H1 (cell line): ENCODE measurements around the gene EFHD1. TPM values are rescaled to one million over a fixed set of nuclear protein-coding genes. Genes with fewer than 3 reads are reported as not detected.

Experiments used
- CTCF ChIA-PET: fragments of 300-600 bp; sonication (Branson Sonifier 250); formaldehyde crosslinking; loops from one replicate; lab custom pipeline; 2021; ENCODE audit not compliant: partially characterized antibody; lab: Charles Lee
- POLR2A ChIA-PET: fragments of 300-600 bp; sonication (Branson Sonifier 250); formaldehyde crosslinking; loops from one replicate; lab custom pipeline; 2021; ENCODE audit warnings: inconsistent platforms; ENCODE audit not compliant: partially characterized antibody; lab: Charles Lee
- DNase-seq, 2 experiments: peaks; one replicate each; pipeline versions ENCODE4 v3.0.0 to v3.0.0-alpha.2; 2010 to 2022; ENCODE audit warnings: low spot score in 2 of 2, low read depth in 1 of 2, mixed read lengths in 1 of 2
- FAIRE-seq: peaks from 2 replicates; lab custom pipeline; 2011; peaks lifted over from hg19 to GRCh38; lab: Jason Lieb, UNC
- H2AFZ ChIP-seq: 2 replicates; pipeline ENCODE4 v1.8.1; 2012; ENCODE audit warnings: low read length, inconsistent platforms
- H2AK5ac ChIP-seq: 2 replicates; pipeline ENCODE4 v1.6.1; 2013; ENCODE audit warnings: low read depth, low read length
- H2BK120ac ChIP-seq: replicated peaks from 2 replicates; pipeline ENCODE3; 2013; ENCODE audit warnings: low read depth, low read length, inconsistent platforms
- H2BK12ac ChIP-seq: 2 replicates; pipeline ENCODE4 v1.6.1; 2013; ENCODE audit warnings: low read depth, low read length
- H2BK15ac ChIP-seq: 2 replicates; pipeline ENCODE4 v1.6.1; 2013; ENCODE audit warnings: low read length
- H2BK20ac ChIP-seq: 2 replicates; pipeline ENCODE4 v1.6.1; 2013; ENCODE audit warnings: low read length
- H2BK5ac ChIP-seq: 2 replicates; pipeline ENCODE4 v1.6.1; 2013; ENCODE audit warnings: low read depth, low read length
- H3K14ac ChIP-seq: 2 replicates; pipeline ENCODE4 v1.6.1; 2013; ENCODE audit warnings: inconsistent platforms; ENCODE audit not compliant: insufficient read length
- H3K18ac ChIP-seq: 2 replicates; pipeline ENCODE4 v1.6.1; 2013; ENCODE audit warnings: low read length; ENCODE audit errors: extremely low read depth
- H3K23ac ChIP-seq: 2 replicates; pipeline ENCODE4 v1.6.1; 2013; ENCODE audit warnings: inconsistent platforms; ENCODE audit not compliant: insufficient read length
- H3K23me2 ChIP-seq: 2 replicates; pipeline ENCODE4 v1.6.1; 2013; ENCODE audit warnings: low read depth, low read length
- H3K27ac ChIP-seq: 2 replicates; pipeline ENCODE4 v1.6.1; 2011; ENCODE audit warnings: low read depth, low read length, inconsistent platforms
- H3K27me3 ChIP-seq, 4 experiments: replicated peaks in 1 of 4; 1 replicate in 1 of 4; 2 replicates in 3 of 4; pipeline versions ENCODE4 v1.6.1 to v1.8.1; 2011 to 2013; ENCODE audit warnings: low read length in 3 of 4, mild to moderate bottlenecking in 3 of 4, inconsistent platforms in 2 of 4, mixed read lengths in 2 of 4, moderate library complexity in 1 of 4; ENCODE audit not compliant: control insufficient read depth in 3 of 4, insufficient read depth in 3 of 4; ENCODE audit errors: extremely low read depth in 1 of 4
- H3K36me3 ChIP-seq, 4 experiments: 2 replicates each; pipeline versions ENCODE4 v1.6.1 to v1.8.1; 2011 to 2013; ENCODE audit warnings: mild to moderate bottlenecking in 4 of 4, low read length in 3 of 4, moderate library complexity in 2 of 4, control low read depth in 1 of 4, inconsistent platforms in 1 of 4; ENCODE audit not compliant: insufficient read depth in 4 of 4, control insufficient read depth in 2 of 4
- H3K4ac ChIP-seq: replicated peaks from 2 replicates; pipeline ENCODE3; 2013; ENCODE audit warnings: low read length, low read depth, mixed read lengths, inconsistent platforms; ENCODE audit not compliant: insufficient read length
- H3K4me1 ChIP-seq, 4 experiments: replicated peaks in 1 of 4; 1 replicate in 1 of 4; 2 replicates in 3 of 4; pipeline versions ENCODE4 v1.6.1 to v1.8.1; 2011 to 2013; ENCODE audit warnings: low read length in 3 of 4, inconsistent platforms in 2 of 4, mixed read lengths in 1 of 4; ENCODE audit not compliant: insufficient read depth in 4 of 4, control insufficient read depth in 3 of 4
- H3K4me2 ChIP-seq, 2 experiments: 2 replicates each; pipeline versions ENCODE4 v1.6.1 to v1.8.1; 2011 to 2013; ENCODE audit warnings: low read depth in 2 of 2, low read length in 2 of 2, control low read depth in 1 of 2, inconsistent platforms in 1 of 2, mild to moderate bottlenecking in 1 of 2; ENCODE audit not compliant: insufficient read depth in 1 of 2
- H3K4me3 ChIP-seq, 4 experiments: fragments of 200-600, 300-600 bp in 1 of 4; sonication (generic), shearing (Covaris generic), sonication (Bioruptor Twin) in 1 of 4; 2 replicates each; pipeline versions ENCODE4 v1.5.1 to v1.8.1; 2011 to 2016; ENCODE audit warnings: low read length in 4 of 4, low read depth in 3 of 4, control low read depth in 2 of 4, inconsistent platforms in 2 of 4, mild to moderate bottlenecking in 2 of 4, mixed read lengths in 1 of 4, moderate library complexity in 1 of 4; ENCODE audit not compliant: insufficient read depth in 2 of 4; ENCODE audit errors: extremely low read depth in 1 of 4
- H3K56ac ChIP-seq: replicated peaks from 2 replicates; pipeline ENCODE3; 2013; ENCODE audit warnings: low read depth, mild to moderate bottlenecking, mixed read lengths, low read length, inconsistent platforms; ENCODE audit not compliant: insufficient read length
- H3K79me1 ChIP-seq: 2 replicates; pipeline ENCODE4 v1.6.1; 2013; ENCODE audit warnings: low read depth, low read length, control low read depth
- H3K79me2 ChIP-seq, 2 experiments: 2 replicates each; pipeline versions ENCODE4 v1.6.1 to v1.8.1; 2012 to 2013; ENCODE audit warnings: low read length in 2 of 2, mild to moderate bottlenecking in 2 of 2, inconsistent platforms in 1 of 2; ENCODE audit not compliant: insufficient read depth in 2 of 2, control insufficient read depth in 1 of 2
- H3K9ac ChIP-seq, 4 experiments: replicated peaks in 1 of 4; 1 replicate in 1 of 4; 2 replicates in 3 of 4; pipeline versions ENCODE4 v1.6.1 to v1.8.1; 2011 to 2013; ENCODE audit warnings: low read depth in 3 of 4, low read length in 3 of 4, control low read depth in 2 of 4, mild to moderate bottlenecking in 2 of 4, moderate library complexity in 2 of 4, inconsistent platforms in 1 of 4; ENCODE audit errors: extremely low read depth in 1 of 4
- H3K9me3 ChIP-seq, 2 experiments: 2 replicates each; pipeline versions ENCODE4 v1.6.1 to v1.8.1; 2012 to 2013; ENCODE audit warnings: mild to moderate bottlenecking in 2 of 2, moderate library complexity in 2 of 2, control low read depth in 1 of 2, inconsistent platforms in 1 of 2, low read depth in 1 of 2, low read length in 1 of 2, mixed read lengths in 1 of 2; ENCODE audit not compliant: insufficient read depth in 2 of 2
- H4K20me1 ChIP-seq, 2 experiments: replicated peaks in 1 of 2; 2 replicates each; pipeline versions ENCODE3 to v1.8.1; 2011 to 2013; ENCODE audit warnings: inconsistent platforms in 2 of 2, low read length in 2 of 2, mild to moderate bottlenecking in 1 of 2; ENCODE audit not compliant: insufficient read depth in 2 of 2, control insufficient read depth in 1 of 2
- H4K5ac ChIP-seq: 2 replicates; pipeline ENCODE4 v1.6.1; 2013; ENCODE audit warnings: low read length, low read depth, mixed read lengths, inconsistent platforms; ENCODE audit not compliant: insufficient read length
- H4K8ac ChIP-seq: 2 replicates; pipeline ENCODE4 v1.8.0; 2013; ENCODE audit warnings: mild to moderate bottlenecking, moderate library complexity, low read length, inconsistent platforms; ENCODE audit not compliant: insufficient read depth; ENCODE audit errors: extremely low read depth
- H4K91ac ChIP-seq: replicated peaks from 2 replicates; pipeline ENCODE3; 2013; ENCODE audit warnings: low read length, mixed read lengths, inconsistent platforms; ENCODE audit not compliant: insufficient read length
- BRCA1 ChIP-seq: IDR thresholded peaks from 2 replicates; pipeline ENCODE4 v1.6.1; 2012; ENCODE audit warnings: low read depth, low read length, improper control_type of control experiment
- CTBP2 ChIP-seq: IDR thresholded peaks from 2 replicates; pipeline ENCODE4 v1.7.0; 2011; ENCODE audit warnings: borderline replicate concordance, mild to moderate bottlenecking, moderate library complexity, mixed read lengths, low read length; ENCODE audit not compliant: insufficient read depth, insufficient read length
- EZH2 ChIP-seq: fragments of 200-600 bp; sonication (generic); IDR thresholded peaks from 2 replicates; pipeline ENCODE4 v1.7.1; 2012; ENCODE audit warnings: low read depth, mild to moderate bottlenecking, moderate library complexity, low read length, inconsistent platforms; ENCODE audit not compliant: severe bottlenecking
- HDAC6 ChIP-seq: IDR thresholded peaks from one replicate; pipeline ENCODE4 v1.7.1; 2012; ENCODE audit warnings: low read depth, mild to moderate bottlenecking, inconsistent platforms, low read length, moderate library complexity
- JUND ChIP-seq: IDR thresholded peaks from 2 replicates; pipeline ENCODE4 v1.6.1; 2011; ENCODE audit warnings: mild to moderate bottlenecking, improper control_type of control experiment, low read length
- SIRT6 ChIP-seq: IDR thresholded peaks from one replicate; pipeline ENCODE4 v1.7.1; 2012; ENCODE audit warnings: low read length, inconsistent platforms
- SP2 ChIP-seq: IDR thresholded peaks from 2 replicates; pipeline ENCODE4 v1.6.1; 2012; ENCODE audit warnings: mild to moderate bottlenecking, low read length, inconsistent platforms
- SUZ12 ChIP-seq: fragments of 200-600 bp; sonication (generic); IDR thresholded peaks from 2 replicates; pipeline ENCODE4 v1.6.1; 2012; ENCODE audit warnings: mild to moderate bottlenecking, inconsistent platforms, low read length, moderate library complexity, mixed read lengths
- WGBS, 2 experiments: shearing (Covaris generic) in 1 of 2; methylation state at CpG; one replicate each; pipeline versions ENCODE4 v1.1.6 to v1.1.7; 2013 to 2015; ENCODE audit warnings: low lambda C conversion rate in 2 of 2, mixed read lengths in 2 of 2, inconsistent platforms in 1 of 2, low coverage in 1 of 2, missing lambda C conversion rate in 1 of 2; ENCODE audit not compliant: insufficient replicate concordance in 2 of 2, insufficient coverage in 1 of 2, insufficient read length in 1 of 2; ENCODE audit errors: extremely low coverage in 1 of 2, missing lambda C conversion rate in 1 of 2; 5-methylcytosine and 5-hydroxymethylcytosine counted together
- polyA plus RNA-seq, 7 experiments: library from polyadenylated mRNA; depleted of rRNA in 3 of 7; stranded (reverse) in 5 of 7; unstranded in 2 of 7; fragments of >200 nt in 5 of 7; fragments of 200-250 nt in 2 of 7; gene quantifications; 1 replicate in 5 of 7; 2 replicates in 1 of 7; 4 replicates in 1 of 7; pipeline versions ENCODE4 v1.2.1 to v1.2.3, GENCODE V29; 2011 to 2013; ENCODE audit warnings: missing spikeins in 2 of 7, mixed read lengths in 2 of 7
- total RNA-seq: library from RNA; stranded (reverse); fragmentation: NEBNext Ultra II Directional; extraction: Animal tissue kit (Norgen Biotek cat#: 25700); gene quantifications from 2 replicates; pipeline ENCODE4 v1.2.1, GENCODE V29; 2021
- TF ChIP-seq, protein P1 (sequence below), 3 experiments: IDR thresholded peaks; 1 replicate in 2 of 3; 2 replicates in 1 of 3; pipeline versions ENCODE4 v1.5.1 to v1.6.1; 2011; ENCODE audit warnings: low read length in 3 of 3, mild to moderate bottlenecking in 3 of 3, inconsistent platforms in 2 of 3, low read depth in 1 of 3, moderate library complexity in 1 of 3; ENCODE audit not compliant: insufficient read depth in 1 of 3; ENCODE audit errors: control extremely low read depth in 1 of 3

The EFHD1 gene
- total and polyA plus RNA-seq, 2 of the 8 experiments (the other 6 are each of a cell fraction or from before 2014, with no cell fraction given), result 3.4 to 4.5 TPM

DNA sequence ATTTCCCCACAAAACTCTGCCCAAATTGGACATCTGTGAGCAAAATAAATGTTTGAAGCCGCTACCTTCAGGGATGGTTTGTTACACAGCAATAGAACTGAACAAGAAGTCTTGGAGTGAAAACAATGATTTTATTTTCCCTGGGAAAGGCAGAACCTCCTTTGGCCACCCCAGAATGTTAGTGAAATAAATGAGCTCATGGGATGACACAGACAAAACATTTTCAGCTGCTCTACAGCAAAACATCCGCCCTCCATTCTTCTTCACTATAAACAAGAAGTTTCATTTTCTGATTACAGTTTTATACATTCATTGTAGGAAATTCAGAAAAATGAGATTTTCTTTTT is 4.3 kb upstream of the EFHD1 start:
- Histone ChIP-seq H3K14ac (no peak overlapping the region), H3K4ac (no peak overlapping the region), H3K27me3 (peaks cover 8 to 24% (median 19%) of the 10 kb centered on the region in 4 experiments; a peak in 6 of 7 replicates), H3K79me2 (no peaks in the 10 kb centered on the region), H3K4me3 (no peak overlapping the region), H2AK5ac (no peak overlapping the region), H3K18ac (no peak overlapping the region), H2BK5ac (no peak overlapping the region), H3K9me3 (no peaks in the 10 kb centered on the region), H4K5ac (no peak overlapping the region), H3K56ac (no peak overlapping the region), H4K20me1 (no peaks in the 10 kb centered on the region), H2BK20ac (no peak overlapping the region), H3K23me2 (peaks cover 10% of the 10 kb centered on the region; the same call in 1 of the 2 replicates), H4K8ac (no peak overlapping the region), H3K79me1 (no peaks in the 10 kb centered on the region), H4K91ac (no peak overlapping the region), H3K36me3 (no peaks in the 10 kb centered on the region), H2AFZ (no peak overlapping the region), H2BK15ac (no peak overlapping the region), H3K9ac (no peak overlapping the region), H2BK12ac (no peak overlapping the region), H3K23ac (no peak overlapping the region), H3K4me1 (peaks cover 0 to 3% (median under 1%) of the 10 kb centered on the region in 4 experiments; a peak in 2 of 7 replicates), H3K27ac (no peak overlapping the region), H3K4me2 (no peak overlapping the region), H2BK120ac (no peak overlapping the region)
- TF ChIP-seq BRCA1 (no peak), SIRT6 (no peak), JUND (no peak), SUZ12 (no peak), CTBP2 (no peak), HDAC6 (no peak), SP2 (no peak), EZH2 (no peak)
- TF ChIP-seq, protein P1, sequence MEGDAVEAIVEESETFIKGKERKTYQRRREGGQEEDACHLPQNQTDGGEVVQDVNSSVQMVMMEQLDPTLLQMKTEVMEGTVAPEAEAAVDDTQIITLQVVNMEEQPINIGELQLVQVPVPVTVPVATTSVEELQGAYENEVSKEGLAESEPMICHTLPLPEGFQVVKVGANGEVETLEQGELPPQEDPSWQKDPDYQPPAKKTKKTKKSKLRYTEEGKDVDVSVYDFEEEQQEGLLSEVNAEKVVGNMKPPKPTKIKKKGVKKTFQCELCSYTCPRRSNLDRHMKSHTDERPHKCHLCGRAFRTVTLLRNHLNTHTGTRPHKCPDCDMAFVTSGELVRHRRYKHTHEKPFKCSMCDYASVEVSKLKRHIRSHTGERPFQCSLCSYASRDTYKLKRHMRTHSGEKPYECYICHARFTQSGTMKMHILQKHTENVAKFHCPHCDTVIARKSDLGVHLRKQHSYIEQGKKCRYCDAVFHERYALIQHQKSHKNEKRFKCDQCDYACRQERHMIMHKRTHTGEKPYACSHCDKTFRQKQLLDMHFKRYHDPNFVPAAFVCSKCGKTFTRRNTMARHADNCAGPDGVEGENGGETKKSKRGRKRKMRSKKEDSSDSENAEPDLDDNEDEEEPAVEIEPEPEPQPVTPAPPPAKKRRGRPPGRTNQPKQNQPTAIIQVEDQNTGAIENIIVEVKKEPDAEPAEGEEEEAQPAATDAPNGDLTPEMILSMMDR (IDR thresholded peaks at IDR 0.05; ENCODE audit: control extremely low read depth in 1 of 3, insufficient read depth in 1 of 3, low read depth in 1 of 3, low read length in 3 of 3), result no peak
- FAIRE-seq, result no peak
- POLR2A ChIA-PET, result no interaction called here
- CTCF ChIA-PET, result interaction anchor here (0.6 to 4.2 kb wide), 4 partner anchors 17 to 121 kb away, joined by 3 to 14 read pairs (median 4); no protein-coding TSS in a partner anchor
- no peak for DNase-seq
- 86% methylated on average over 2 of the region's 2 CpGs; no CpG with 5 or more reads in 1 of the 2 experiments for WGBS, 2 experiments
